Measurements from ENCODE around the gene FAM174B.
"Not testable (repeated sequence)": the region's sequence is repeated elsewhere in the genome, so short reads cannot be mapped to it uniquely, and the experiment has no call there.

Gene FAM174B

GRCh38 chr15:92610101-92610520 lies 45.5 kb downstream of the FAM174B start:
- no peak for TF ChIP-seq CTCF (IDR thresholded peaks at IDR 0.05; ENCODE audit: control insufficient read depth, extremely low read depth, insufficient read depth)
- no peak for DNase-seq (ENCODE audit: low read depth)
- H3K4me3 ChIP-seq (ENCODE audit: low read depth, low read length): no peak overlapping the region

GRCh38 chr15:92608866-92609700 lies 46.5 kb downstream of the FAM174B start:
- H3K4me3 ChIP-seq (ENCODE audit: low read depth, low read length): no peak overlapping the region
- DNase-seq (ENCODE audit: low read depth): no peak
- no peak for TF ChIP-seq CTCF (IDR thresholded peaks at IDR 0.05; ENCODE audit: control insufficient read depth, extremely low read depth, insufficient read depth)

GRCh38 chr15:92606836-92607150 lies 48.8 kb downstream of the FAM174B start:
- not testable (repeated sequence) for DNase-seq (ENCODE audit: low read depth); H3K4me3 ChIP-seq (ENCODE audit: low read depth, low read length)

- DNase-seq (ENCODE audit: low read depth): no peak
- H3K4me3 ChIP-seq (ENCODE audit: low read depth, low read length): no peak overlapping the region
- no peak for TF ChIP-seq CTCF (IDR thresholded peaks at IDR 0.05; ENCODE audit: control insufficient read depth, extremely low read depth, insufficient read depth)
Observed at GRCh38 chr15:92606126-92606835, 49.3 kb downstream of the FAM174B start.

- no peak for DNase-seq (ENCODE audit: low read depth)
- no peak for TF ChIP-seq CTCF (IDR thresholded peaks at IDR 0.05; ENCODE audit: control insufficient read depth, extremely low read depth, insufficient read depth)
Observed at GRCh38 chr15:92605225-92605944, 50.2 kb downstream of the FAM174B start.

GRCh38 chr15:92603743-92604470 lies 51.7 kb downstream of the FAM174B start:
- TF ChIP-seq CTCF (IDR thresholded peaks at IDR 0.05; ENCODE audit: control insufficient read depth, extremely low read depth, insufficient read depth): no peak
- no peak overlapping the region for H3K4me3 ChIP-seq (ENCODE audit: low read depth, low read length)
- no peak for DNase-seq (ENCODE audit: low read depth)

More at GRCh38 chr15:92605225-92605944, 50.2 kb downstream of the FAM174B start:
- H3K4me3 ChIP-seq (ENCODE audit: low read depth, low read length): no peak overlapping the region
